Brain pericyte (primary cell): ENCODE measurements around the gene LAMB4.

Experiments used
- DNase-seq: peaks from one replicate; pipeline ENCODE4 v3.0.0-alpha.2; 2012; ENCODE audit warnings: low read depth, low spot score

LAMB4 gene

GRCh38 chr7:108014215-108014614, 115.9 kb downstream of the LAMB4 start:
- DNase-seq: no peak

GRCh38 chr7:108012499-108013430, 117.4 kb downstream of the LAMB4 start:
- no peak for DNase-seq

GRCh38 chr7:108010377-108010776, 119.8 kb downstream of the LAMB4 start:
- DNase-seq: no peak

GRCh38 chr7:108009873-108010272, 120.3 kb downstream of the LAMB4 start:
- DNase-seq: no peak

GRCh38 chr7:108008827-108009226, 121.3 kb downstream of the LAMB4 start:
- DNase-seq: no peak

GRCh38 chr7:108008240-108008639, 121.9 kb downstream of the LAMB4 start:
- no peak for DNase-seq

- no peak for DNase-seq
Observed at GRCh38 chr7:108007762-108008161, 122.4 kb downstream of the LAMB4 start.

GRCh38 chr7:108007261-108007660, 122.9 kb downstream of the LAMB4 start:
- no peak for DNase-seq

- no peak for DNase-seq
Observed at GRCh38 chr7:108004220-108005142, 125.7 kb downstream of the LAMB4 start.

- DNase-seq: no peak
Observed at GRCh38 chr7:108003599-108003935, 126.6 kb downstream of the LAMB4 start.

GRCh38 chr7:108002726-108003598, 127.2 kb downstream of the LAMB4 start, which contains the start of gene LAMB1:
Gene LAMB1, minus strand, starts transcription at chr7:108003161. Its CDS starts 276 bp downstream, at chr7:108002885.
- no peak for DNase-seq

GRCh38 chr7:108001764-108002725, 128.1 kb downstream of the LAMB4 start:
- DNase-seq: no peak

- no peak for DNase-seq
Observed at GRCh38 chr7:108000875-108001763, 129.0 kb downstream of the LAMB4 start.

GRCh38 chr7:107999779-108000560, 130.2 kb downstream of the LAMB4 start:
- DNase-seq: no peak

- DNase-seq: no peak
Observed at GRCh38 chr7:107998660-107999480, 131.3 kb downstream of the LAMB4 start.

GRCh38 chr7:107998150-107998549, 132.0 kb downstream of the LAMB4 start:
- DNase-seq: no peak

- no peak for DNase-seq
Observed at GRCh38 chr7:107996072-107996882, 133.9 kb downstream of the LAMB4 start.
